Activated naive CD8-positive, alpha-beta T cell (primary cell): ENCODE results near the gene ADH6.

Experiments used
- H3K27ac Mint-ChIP-seq: one replicate; pipeline ENCODE4 v1.8.0; 2021; ENCODE audit warnings: mixed read lengths
- H3K27me3 Mint-ChIP-seq: one replicate; pipeline ENCODE4 v1.8.0; 2021; ENCODE audit warnings: mixed read lengths
- H3K36me3 Mint-ChIP-seq: one replicate; pipeline ENCODE4 v1.8.0; 2021; ENCODE audit warnings: mixed read lengths
- H3K4me1 Mint-ChIP-seq: one replicate; pipeline ENCODE4 v1.8.0; 2021; ENCODE audit warnings: low read depth, mixed read lengths
- H3K4me3 Mint-ChIP-seq: one replicate; pipeline ENCODE4 v1.8.0; 2021; ENCODE audit warnings: mild to moderate bottlenecking, mixed read lengths
- H3K9me3 Mint-ChIP-seq: one replicate; pipeline ENCODE4 v1.8.0; 2021; ENCODE audit warnings: low read depth, mixed read lengths

Gene ADH6

DNA sequence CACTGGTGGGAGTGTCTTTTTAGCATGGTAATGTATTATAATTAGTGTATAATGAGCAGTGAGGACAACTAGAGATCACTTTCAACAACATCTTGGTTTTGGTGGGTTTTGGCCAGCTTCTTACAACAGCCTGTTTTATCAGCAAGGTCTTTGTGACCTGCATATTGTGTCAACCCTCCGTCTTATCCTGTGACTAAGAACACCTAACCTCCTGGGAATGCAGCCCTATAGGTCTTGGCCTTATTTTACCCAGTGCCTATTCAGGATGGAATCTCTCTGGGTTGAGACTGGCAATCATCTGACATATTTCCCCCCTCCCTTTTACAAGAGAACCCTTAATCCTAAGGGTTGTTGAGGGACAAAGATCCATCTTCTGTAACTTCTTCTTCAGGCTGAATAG is 53.1 kb downstream of the ADH6 start:
- no peaks in the 10 kb centered on the region for H3K27me3 Mint-ChIP-seq
- H3K36me3 Mint-ChIP-seq, result peaks cover 18% of the 10 kb centered on the region
- H3K4me1 Mint-ChIP-seq, result no peaks in the 10 kb centered on the region
- no peak overlapping the region for H3K4me3 Mint-ChIP-seq
- H3K27ac Mint-ChIP-seq, result no peak overlapping the region
- peaks cover 28% of the 10 kb centered on the region for H3K9me3 Mint-ChIP-seq

GRCh38 chr4:99161373-99162099 is 57.5 kb downstream of the ADH6 start:
- Mint-ChIP-seq H3K27me3 (no peaks in the 10 kb centered on the region), H3K4me3 (no peak overlapping the region), H3K9me3 (peaks cover 11% of the 10 kb centered on the region), H3K36me3 (peaks cover 12% of the 10 kb centered on the region), H3K4me1 (no peaks in the 10 kb centered on the region), H3K27ac (no peak overlapping the region)

- no peaks in the 10 kb centered on the region for H3K4me1 Mint-ChIP-seq
- H3K36me3 Mint-ChIP-seq, result no peaks in the 10 kb centered on the region
- no peak overlapping the region for H3K27ac Mint-ChIP-seq
- no peaks in the 10 kb centered on the region for H3K9me3 Mint-ChIP-seq
- H3K27me3 Mint-ChIP-seq, result no peaks in the 10 kb centered on the region
- no peak overlapping the region for H3K4me3 Mint-ChIP-seq
Observed at GRCh38 chr4:99159699-99160098, 59.3 kb downstream of the ADH6 start.

DNA sequence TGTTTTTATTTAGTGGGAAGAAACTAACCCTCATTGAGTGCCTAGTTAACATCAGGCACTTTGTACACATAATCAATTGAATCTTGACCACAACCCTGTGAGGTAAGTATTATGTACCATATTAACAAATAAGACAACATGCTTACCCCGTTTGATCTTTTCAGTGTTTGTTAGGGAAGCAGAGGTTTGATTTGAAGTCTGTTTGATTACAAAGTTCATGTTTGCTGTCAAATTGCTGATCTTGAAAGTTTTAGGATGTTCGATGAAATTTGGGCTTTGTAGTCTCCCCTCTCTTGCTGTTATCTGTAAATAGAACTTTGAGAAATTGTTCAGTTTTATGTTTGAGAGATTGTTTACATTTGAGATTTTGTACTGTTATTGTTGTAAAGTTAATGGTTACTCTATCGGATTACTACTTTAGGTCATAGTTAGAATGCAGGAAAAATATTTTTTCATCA is 61.5 kb downstream of the ADH6 start:
- H3K4me3 Mint-ChIP-seq, result no peak overlapping the region
- no peaks in the 10 kb centered on the region for H3K36me3 Mint-ChIP-seq
- no peaks in the 10 kb centered on the region for H3K9me3 Mint-ChIP-seq
- no peaks in the 10 kb centered on the region for H3K27me3 Mint-ChIP-seq
- H3K4me1 Mint-ChIP-seq, result no peaks in the 10 kb centered on the region
- H3K27ac Mint-ChIP-seq, result no peak overlapping the region

GRCh38 chr4:99156992-99157391 is 62.1 kb downstream of the ADH6 start:
- H3K4me1 Mint-ChIP-seq, result no peaks in the 10 kb centered on the region

GRCh38 chr4:99154658-99155342 is 64.2 kb downstream of the ADH6 start:
- no peak overlapping the region for H3K4me3 Mint-ChIP-seq
- no peak overlapping the region for H3K27ac Mint-ChIP-seq
- peaks cover 5% of the 10 kb centered on the region for H3K4me1 Mint-ChIP-seq
- no peaks in the 10 kb centered on the region for H3K27me3 Mint-ChIP-seq
- H3K9me3 Mint-ChIP-seq, result no peaks in the 10 kb centered on the region
- peaks cover 4% of the 10 kb centered on the region for H3K36me3 Mint-ChIP-seq

More at GRCh38 chr4:99156992-99157391, 62.1 kb downstream of the ADH6 start:
- no peak overlapping the region for H3K27ac Mint-ChIP-seq
- H3K4me3 Mint-ChIP-seq, result no peak overlapping the region
- no peaks in the 10 kb centered on the region for H3K27me3 Mint-ChIP-seq
- H3K36me3 Mint-ChIP-seq, result no peaks in the 10 kb centered on the region
- no peaks in the 10 kb centered on the region for H3K9me3 Mint-ChIP-seq
